ENCODE data around the gene IAPP.
"Not testable (repeated sequence)": the region's sequence is repeated elsewhere in the genome, so short reads cannot be mapped to it uniquely, and the experiment has no call there.

The IAPP gene

GRCh38 chr12:21381320-21381719 lies 8.6 kb downstream of the IAPP start:
- DNase-seq: not testable (repeated sequence)

- no peak for DNase-seq
These were observed 11.6 kb downstream of the IAPP start for GRCh38 chr12:21384261-21384660.

- no peak for DNase-seq
These were observed 14.5 kb downstream of the IAPP start for GRCh38 chr12:21387174-21387573.

DNA sequence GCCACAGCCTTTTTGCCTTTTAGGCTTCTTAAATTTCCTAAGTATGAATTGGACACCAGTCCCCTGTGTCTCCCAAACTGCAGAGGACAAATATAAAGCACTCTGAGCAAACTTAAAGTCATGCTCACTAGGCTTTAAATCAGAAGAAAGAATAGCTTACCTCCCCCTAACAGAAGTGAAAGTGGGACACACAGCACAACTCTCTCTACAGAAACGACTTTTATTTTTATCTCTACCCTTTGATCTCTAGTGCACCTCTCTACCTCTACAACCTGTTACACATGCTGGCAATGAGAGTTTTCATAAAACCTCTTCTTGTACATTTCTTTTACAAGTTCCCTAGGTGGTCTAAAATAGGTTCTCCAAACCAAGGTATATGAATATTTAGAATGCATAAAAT lies 19.7 kb downstream of the IAPP start:
- no peak for DNase-seq

DNA sequence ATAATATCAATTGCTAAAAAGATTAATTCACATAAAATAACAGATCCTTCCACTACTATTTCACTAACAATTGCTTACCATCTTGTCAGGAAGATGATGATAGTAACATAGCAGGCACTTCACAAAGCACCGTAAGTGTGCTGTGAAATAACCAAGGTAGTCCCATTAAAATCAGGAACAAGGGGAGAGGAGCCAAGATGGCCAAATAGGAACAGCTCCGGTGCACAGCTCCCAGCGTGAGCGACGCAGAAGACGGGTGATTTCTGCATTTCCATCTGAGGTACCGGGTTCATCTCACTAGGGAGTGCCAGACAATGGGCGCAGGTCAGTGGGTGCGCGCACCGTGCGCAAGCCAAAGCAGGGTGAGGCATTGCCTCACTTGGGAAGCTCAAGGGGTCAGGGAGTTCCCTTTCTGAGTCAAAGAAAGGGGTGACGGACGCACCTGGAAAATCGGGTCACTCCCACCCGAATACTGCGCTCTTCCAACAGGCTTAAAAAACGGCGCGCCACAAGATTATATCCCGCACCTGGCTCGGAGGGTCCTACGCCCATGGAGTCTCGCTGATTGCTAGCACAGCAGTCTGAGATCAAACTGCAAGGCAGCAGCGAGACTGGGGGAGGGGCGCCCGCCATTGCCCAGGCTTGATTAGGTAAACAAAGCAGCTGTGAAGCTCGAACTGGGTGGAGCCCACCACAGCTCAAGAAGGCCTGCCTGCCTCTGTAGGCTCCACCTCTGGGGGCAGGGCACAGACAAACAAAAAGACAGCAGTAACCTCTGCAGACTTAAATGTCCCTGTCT lies 22.3 kb downstream of the IAPP start:
- DNase-seq: not testable (repeated sequence)

DNA sequence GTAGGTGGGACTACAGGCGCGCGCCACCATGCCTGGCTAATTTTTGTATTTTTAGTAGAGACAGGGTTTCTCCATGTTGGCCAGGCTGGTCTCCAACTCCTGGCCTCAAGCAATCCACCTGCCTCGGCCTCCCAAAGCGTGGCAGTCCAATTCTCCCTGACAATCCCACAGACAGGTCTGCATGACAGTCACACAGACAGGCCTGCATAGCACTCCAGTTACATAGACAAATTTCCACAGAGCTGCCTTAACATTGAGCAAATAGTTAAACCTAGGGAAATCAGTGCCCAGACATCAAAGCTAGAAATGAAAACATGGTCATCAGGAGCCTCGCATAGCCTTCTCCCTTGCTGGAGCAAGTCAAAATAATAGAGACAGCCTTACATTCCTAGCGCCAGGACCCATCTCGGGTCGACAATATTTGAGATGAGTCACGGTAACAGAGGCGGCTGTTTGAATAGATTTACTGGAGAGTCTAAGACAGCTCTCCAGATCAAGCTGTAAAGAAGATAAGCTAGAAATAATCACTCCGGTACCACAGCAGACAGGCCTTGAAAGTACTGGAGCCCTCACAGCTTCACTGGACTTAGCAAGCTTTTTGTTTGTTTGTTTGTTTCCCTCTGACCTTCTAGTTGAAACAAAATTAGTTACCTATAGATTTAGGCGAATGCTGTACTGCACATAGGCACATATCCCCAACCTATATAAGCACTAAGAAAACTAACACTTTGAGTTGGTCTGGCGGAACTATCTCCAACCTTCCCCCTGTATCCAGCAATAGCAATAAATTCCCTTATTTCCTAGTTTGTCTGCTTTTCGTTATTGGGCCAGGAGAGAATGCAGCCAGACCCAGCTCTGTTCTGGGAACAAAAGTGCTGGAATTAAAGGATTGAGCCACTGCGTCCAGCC lies 40.9 kb downstream of the IAPP start:
- DNase-seq: no peak

DNA sequence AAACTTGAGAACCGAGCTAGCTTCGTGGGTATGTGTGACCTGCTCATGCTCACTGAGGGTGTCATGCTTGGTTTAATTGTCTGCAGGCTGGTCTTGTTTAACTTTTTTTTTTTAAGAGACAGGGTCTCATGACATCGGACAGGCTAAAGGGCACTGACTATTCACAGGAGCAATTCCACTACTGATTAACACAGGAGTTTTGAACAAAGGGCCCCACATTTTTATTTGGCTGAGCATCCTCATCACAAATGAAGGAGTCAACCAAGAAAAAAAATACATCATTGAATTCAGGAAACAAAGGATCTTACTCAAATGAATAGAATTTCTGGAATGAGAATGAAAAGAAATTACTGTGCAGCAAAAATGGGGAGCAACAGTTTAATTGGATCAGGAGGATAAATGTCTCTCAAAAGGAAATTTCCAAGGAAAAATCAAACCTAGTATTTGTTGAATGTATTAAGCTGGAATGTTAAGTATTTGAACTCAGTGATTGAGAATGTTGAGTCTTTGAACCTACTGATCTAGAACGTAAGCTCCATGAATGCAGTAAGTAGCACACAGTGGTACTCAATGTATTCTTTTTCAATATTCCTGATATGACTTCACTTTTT lies 43.9 kb downstream of the IAPP start:
- DNase-seq: no peak

DNA sequence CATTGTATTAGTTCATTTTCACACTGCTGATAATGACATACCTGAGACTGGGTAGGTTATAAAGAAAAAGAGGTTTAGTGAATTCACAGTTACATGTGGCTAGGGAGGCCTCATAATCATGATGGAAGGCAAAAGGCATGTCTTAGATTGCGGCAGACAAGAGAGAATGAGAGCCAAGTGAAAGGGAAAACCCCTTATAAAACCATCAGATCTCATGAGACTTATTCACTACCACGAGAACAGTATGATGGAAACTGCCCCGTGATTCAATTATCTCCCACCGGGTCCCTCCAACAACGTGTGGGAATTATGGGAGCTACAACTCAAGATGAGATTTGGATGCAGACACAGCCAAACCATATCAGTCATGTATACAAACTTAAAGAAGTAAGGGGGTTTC lies 45.7 kb downstream of the IAPP start:
- DNase-seq: not testable (repeated sequence)

- not testable (repeated sequence) for DNase-seq
These were observed 46.5 kb downstream of the IAPP start for GRCh38 chr12:21419009-21419699.

DNA sequence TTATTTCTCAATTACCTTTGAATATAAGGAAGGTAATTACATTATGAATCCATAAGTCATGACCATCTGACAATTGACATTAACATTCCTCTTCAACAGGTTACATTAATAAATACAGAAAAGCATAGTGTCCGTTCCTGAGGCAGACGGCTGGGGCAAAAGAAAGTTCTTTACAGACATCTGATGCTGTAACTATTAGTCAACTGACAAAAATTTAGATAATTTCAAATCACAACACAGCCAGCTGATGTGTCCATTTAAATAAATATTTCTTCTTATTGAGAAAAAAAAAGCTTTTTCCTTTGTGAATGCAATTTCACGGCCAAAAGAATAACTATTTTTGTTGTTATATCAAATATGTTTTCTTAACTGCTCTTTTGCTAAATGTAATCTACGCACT lies 55.5 kb downstream of the IAPP start:
- DNase-seq: no peak

All from CD4-positive, alpha-beta T cell treated with Interferon alpha-2 for 1 hour (primary cell).